HL-60/S4 (cell line): Measurements from ENCODE around the gene PCCB.
"Not testable (repeated sequence)": the region's sequence is repeated elsewhere in the genome, so short reads cannot be mapped to it uniquely, and the experiment has no call there.

Experiments used
- in situ Hi-C: fragments of 300-500 bp; cut with MboI; formaldehyde crosslinking; loops from 2 replicates; pipeline ENCODE4 v1.14.3; 2022; ENCODE audit warnings: low sequenced_read_pairs

Gene PCCB

DNA sequence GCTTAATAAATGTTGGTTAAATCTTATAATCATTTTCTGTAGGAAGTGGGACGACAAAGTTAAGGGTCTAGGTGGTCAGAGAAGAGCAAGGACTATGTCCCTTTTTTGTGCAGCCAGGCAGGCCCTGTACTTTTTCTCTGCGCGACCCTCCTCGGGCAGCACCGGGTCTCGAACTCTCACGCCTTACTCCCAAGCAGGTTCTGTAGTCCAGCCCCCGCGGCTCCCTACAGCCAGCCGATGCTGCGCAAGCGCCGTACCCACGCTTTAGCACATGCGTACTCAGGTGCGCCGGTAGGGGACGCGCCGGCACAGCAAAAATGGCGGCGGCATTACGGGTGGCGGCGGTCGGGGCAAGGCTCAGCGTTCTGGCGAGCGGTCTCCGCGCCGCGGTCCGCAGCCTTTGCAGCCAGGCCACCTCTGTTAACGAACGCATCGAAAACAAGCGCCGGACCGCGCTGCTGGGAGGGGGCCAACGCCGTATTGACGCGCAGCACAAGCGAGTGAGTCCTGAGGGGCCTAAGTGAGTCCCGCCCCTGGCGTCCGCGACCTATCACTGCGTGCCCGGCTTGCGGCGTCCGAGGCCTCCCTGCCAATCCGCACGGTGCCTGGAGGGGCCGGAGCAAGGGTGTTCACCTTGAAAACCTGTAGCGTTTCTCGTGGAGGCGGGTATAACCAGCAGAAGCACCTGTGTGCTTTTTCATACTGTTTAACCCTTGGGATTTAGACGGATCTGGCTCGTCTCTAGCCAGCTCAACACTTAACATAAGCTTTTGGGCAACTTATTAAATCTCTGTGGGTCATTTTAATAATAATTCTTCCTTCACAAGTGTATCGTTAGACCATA, at the start of gene PCCB:
Gene PCCB, plus strand, starts transcription at position 282 of the 844 bp plus-strand sequence. Its CDS starts 36 bp downstream, at position 318.
- in situ Hi-C loops, result loop anchor here (25.0 kb wide), 1 partner anchor 163 kb away; no protein-coding TSS in a partner anchor

GRCh38 chr3:136207489-136208115, 42.5 kb upstream of the PCCB start:
- in situ Hi-C loops, result no loop called here

- in situ Hi-C loops, result no loop called here
Measured at GRCh38 chr3:136209921-136210320, 40.2 kb upstream of the PCCB start.

DNA sequence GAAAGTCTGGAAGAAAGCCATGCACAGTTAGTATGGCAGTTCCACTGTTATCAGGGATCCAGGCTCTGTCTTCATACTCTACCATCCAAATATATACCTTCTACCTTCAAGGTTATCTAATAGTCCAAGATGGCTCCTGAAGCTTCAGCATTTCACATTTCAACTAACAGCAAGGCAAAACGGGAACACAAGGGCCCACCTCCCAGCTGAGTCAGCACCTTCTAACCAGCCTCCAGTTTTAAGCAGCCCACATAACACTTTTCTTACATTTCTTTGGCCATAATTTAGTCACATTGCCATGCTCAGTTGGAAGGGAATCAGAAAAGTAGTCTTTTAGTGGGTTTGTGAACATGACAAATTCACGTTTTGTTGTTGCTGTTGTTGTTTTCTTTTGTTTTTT, 38.6 kb upstream of the PCCB start:
- in situ Hi-C loops, result no loop called here

DNA sequence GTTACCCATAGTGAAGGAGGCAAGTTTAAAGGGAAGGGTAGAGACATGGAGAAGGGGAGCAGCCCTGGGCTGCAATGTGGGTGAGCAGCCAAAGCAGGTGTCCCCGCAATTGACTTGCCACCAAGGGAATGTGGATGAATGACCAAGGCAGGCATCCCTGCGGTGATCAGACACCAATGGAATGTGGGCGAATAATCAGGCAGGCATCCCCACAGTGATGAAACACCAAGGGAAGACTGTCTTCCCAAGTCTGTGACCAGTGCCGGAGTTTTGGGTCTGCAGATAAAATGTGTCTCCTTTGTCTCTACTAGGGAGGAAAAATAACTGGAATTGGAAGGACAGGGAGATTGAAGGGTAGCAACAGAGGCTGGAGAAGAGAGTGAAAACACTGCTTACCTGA, 27.4 kb upstream of the PCCB start:
- in situ Hi-C loops, result not testable (repeated sequence)

DNA sequence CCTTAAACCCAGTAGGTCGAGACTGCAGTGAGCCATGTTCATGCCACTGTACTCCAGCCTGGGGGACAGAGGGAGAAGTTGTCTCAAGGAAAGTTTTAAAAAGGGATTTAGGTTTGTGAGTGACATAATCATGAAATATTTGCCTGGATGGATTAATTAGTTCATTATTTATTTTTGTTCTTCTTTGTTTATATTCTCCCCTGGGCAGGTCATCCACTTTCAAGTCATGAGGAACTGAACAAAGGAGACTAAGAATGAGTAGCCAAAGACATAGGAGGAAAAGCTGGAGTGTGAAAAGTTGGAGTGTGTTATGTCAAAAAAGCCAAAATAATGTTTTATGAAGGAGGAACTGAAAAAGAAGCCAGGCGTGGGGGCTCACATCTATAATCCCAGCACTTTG, 17.7 kb upstream of the PCCB start:
- in situ Hi-C loops, result no loop called here

- in situ Hi-C loops, result no loop called here
Measured at GRCh38 chr3:136235545-136235944, 14.6 kb upstream of the PCCB start.

DNA sequence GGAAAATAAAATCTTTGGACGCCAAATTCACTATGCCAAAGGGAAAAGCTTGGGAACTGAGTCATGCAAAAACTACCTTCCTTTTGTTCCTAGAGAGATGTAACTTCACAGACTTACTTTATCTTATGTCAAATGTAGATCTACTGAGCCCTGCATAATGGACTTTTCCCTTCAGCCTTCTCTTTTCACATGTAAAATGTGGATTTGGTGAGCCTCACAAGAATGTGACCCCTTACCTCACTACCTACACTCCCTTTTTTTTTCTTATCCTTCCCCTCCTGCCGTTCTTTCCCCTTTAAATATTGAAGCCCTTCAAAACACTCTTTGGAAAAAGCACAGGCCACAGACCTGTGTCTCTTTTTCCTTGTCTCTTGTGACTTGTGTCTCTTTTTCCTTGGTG, 14.0 kb upstream of the PCCB start:
- in situ Hi-C loops, result no loop called here

GRCh38 chr3:136237103-136237502, 13.0 kb upstream of the PCCB start:
- in situ Hi-C loops, result no loop called here

GRCh38 chr3:136237961-136238649, 12.0 kb upstream of the PCCB start:
- in situ Hi-C loops, result no loop called here

DNA sequence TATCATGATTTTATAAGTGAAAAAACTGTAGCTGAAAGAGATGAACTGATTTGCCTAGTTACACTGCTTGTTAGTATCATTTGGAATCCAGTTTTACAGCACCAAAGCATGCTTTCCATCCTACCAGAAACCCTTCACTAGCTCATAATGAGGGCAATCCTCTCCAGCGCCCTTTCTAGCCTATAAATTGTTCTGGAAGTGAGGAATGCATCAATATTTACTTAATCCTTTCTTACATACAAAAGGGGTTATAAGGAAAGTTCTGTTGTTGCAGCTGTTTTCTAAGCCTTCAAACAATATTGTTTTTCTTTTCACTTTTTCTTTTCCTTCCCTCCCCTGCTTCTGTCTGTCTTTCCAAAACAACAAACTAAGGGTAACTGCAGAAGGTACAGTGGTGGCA, 11.0 kb upstream of the PCCB start:
- in situ Hi-C loops, result no loop called here

DNA sequence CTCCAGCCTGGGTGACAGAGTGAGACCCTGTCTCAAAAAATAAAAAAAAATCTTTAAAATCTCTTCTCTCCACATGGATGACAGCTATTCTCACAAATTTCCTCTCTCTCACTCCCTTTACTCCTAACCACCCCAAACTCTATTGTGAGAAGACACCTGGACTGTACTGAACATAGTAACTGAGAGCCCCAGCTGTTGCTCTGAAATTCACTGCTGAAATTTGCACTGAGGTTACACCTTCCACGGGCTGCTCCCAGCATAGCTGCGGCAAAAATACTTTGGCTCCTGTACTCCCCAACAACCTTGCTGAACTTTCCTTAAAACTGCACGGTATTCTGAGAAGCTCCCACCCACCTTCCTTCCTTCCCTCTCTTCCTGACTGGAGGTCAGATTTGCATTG, 4.4 kb upstream of the PCCB start:
- in situ Hi-C loops, result no loop called here

GRCh38 chr3:136247436-136247835, 2.7 kb upstream of the PCCB start:
- in situ Hi-C loops, result no loop called here

DNA sequence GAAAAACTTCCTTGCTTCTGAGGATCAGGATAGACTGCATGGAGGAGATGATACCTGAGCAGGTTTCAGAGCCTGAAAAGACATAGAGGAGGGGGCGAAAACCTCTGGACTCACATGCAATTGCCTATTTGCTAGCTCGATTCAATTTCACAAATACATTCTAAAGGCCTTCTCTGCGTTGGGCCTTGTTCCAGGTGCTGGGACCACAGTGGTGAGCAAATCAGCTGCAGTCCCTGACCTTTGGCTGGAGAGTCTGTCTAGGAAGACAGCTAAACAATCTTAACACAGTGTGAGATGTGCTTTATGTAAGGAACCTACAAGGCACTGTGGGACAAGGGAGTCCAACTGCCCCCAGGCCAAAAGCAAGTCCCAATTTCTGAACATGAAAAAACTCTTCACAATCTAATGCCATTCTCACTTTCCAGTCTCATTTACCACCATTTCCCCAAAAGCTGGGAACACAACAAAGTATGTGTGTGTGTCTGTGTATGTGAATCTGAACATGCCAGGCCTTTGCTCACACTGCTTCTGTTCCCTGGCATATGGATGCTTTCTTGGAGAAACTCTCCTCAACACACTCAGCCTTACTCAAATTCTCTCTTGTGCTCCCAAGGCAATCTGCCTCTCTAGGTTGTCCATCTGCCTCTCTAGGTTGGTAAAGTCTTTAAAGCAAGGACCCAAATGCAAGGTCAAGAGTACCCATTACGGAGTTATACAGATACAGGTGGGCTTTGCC, 2.1 kb upstream of the PCCB start:
- in situ Hi-C loops, result no loop called here

GRCh38 chr3:136249091-136249490, 1.0 kb upstream of the PCCB start:
- in situ Hi-C loops, result no loop called here

GRCh38 chr3:136249593-136249992, 547 bp upstream of the PCCB start:
- in situ Hi-C loops, result no loop called here

DNA sequence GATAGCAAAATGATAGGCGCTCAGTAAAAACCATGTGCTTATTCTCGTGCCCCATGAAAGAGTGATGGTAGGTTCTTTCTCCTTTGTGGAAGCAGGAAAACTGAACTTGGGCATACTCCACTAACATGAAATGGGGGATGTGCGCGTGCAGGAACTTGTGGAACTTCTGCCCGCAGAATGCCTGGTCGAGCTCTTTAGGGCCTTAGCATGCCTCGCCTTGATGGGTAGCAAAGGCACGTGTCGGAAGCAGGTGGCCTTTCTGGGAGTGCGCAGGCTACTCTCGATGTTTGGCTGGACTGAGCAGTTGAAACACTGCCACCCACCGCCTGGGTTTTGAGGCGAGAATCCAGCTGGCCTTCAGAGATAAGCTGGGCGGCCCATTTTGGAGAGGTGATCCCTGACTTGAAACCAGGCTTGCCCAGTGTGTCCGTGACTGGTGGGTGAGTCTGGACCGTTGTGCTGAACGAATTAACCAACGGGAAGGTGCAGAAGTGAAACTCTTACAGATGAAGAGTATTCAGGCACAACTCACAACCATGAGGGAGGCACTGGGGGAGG, 842 bp downstream of the PCCB start:
- in situ Hi-C loops, result loop anchor here (25.0 kb wide), 1 partner anchor 164 kb away; no protein-coding TSS in a partner anchor

DNA sequence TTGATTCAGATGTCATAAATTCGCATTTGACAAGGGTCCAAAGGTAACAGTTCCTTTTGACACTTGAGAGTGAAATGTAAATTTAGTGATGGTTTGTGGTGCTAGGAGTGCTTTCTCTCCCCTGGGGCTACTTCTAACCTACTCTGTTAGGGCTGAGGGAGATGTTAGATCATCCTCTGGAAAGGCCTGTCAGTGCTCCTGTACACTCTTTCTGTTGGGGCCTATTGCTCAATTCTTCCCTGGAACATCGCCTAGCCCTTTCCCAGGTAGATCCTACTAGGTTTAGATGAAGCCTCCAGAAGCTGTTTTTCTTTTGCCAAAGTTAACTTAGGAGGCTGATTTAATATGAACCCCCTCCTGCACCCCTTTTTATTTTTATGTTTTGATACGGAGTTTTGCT, 1.4 kb downstream of the PCCB start:
- in situ Hi-C loops, result loop anchor here (25.0 kb wide), 1 partner anchor 164 kb away; no protein-coding TSS in a partner anchor

- in situ Hi-C loops, result loop anchor here (25.0 kb wide), 1 partner anchor 169 kb away; no protein-coding TSS in a partner anchor
Measured at GRCh38 chr3:136255672-136256406, 5.7 kb downstream of the PCCB start.

- in situ Hi-C loops, result loop anchor here (25.0 kb wide), 1 partner anchor 171 kb away; no protein-coding TSS in a partner anchor
Measured at GRCh38 chr3:136258199-136258598, 8.1 kb downstream of the PCCB start.
